Measurements from ENCODE around the gene CEP128.

The CEP128 gene

GRCh38 chr14:80771201-80771600 lies 170.3 kb downstream of the CEP128 start:
- no peak for DNase-seq (ENCODE audit: extremely low read depth, low read depth)
- no peak overlapping the region for H3K4me3 ChIP-seq (replicated peaks; ENCODE audit: low read depth, low read length)
- TF ChIP-seq, protein P1, sequence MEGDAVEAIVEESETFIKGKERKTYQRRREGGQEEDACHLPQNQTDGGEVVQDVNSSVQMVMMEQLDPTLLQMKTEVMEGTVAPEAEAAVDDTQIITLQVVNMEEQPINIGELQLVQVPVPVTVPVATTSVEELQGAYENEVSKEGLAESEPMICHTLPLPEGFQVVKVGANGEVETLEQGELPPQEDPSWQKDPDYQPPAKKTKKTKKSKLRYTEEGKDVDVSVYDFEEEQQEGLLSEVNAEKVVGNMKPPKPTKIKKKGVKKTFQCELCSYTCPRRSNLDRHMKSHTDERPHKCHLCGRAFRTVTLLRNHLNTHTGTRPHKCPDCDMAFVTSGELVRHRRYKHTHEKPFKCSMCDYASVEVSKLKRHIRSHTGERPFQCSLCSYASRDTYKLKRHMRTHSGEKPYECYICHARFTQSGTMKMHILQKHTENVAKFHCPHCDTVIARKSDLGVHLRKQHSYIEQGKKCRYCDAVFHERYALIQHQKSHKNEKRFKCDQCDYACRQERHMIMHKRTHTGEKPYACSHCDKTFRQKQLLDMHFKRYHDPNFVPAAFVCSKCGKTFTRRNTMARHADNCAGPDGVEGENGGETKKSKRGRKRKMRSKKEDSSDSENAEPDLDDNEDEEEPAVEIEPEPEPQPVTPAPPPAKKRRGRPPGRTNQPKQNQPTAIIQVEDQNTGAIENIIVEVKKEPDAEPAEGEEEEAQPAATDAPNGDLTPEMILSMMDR (IDR thresholded peaks at IDR 0.05; ENCODE audit: low read depth, low read length, missing control alignments): no peak

GRCh38 chr14:80770114-80770908 lies 171.2 kb downstream of the CEP128 start:
- peak; percentile 37 for DNase-seq (ENCODE audit: extremely low read depth, low read depth)
- H3K4me3 ChIP-seq (replicated peaks; ENCODE audit: low read depth, low read length): no peak overlapping the region
- TF ChIP-seq, protein P1 (IDR thresholded peaks at IDR 0.05; ENCODE audit: low read depth, low read length, missing control alignments): no peak

- TF ChIP-seq, protein P1 (IDR thresholded peaks at IDR 0.05; ENCODE audit: low read depth, low read length, missing control alignments): no peak
- no peak for DNase-seq (ENCODE audit: extremely low read depth, low read depth)
- H3K4me3 ChIP-seq (replicated peaks; ENCODE audit: low read depth, low read length): no peak overlapping the region
Observed at GRCh38 chr14:80768646-80769045, 172.9 kb downstream of the CEP128 start.

- no peak for DNase-seq (ENCODE audit: extremely low read depth, low read depth)
- no peak overlapping the region for H3K4me3 ChIP-seq (replicated peaks; ENCODE audit: low read depth, low read length)
- TF ChIP-seq, protein P1 (IDR thresholded peaks at IDR 0.05; ENCODE audit: low read depth, low read length, missing control alignments): no peak
Observed at GRCh38 chr14:80764921-80765507, 176.5 kb downstream of the CEP128 start.

- DNase-seq (ENCODE audit: extremely low read depth, low read depth): no peak
- TF ChIP-seq, protein P1 (IDR thresholded peaks at IDR 0.05; ENCODE audit: low read depth, low read length, missing control alignments): no peak
- no peak overlapping the region for H3K4me3 ChIP-seq (replicated peaks; ENCODE audit: low read depth, low read length)
Observed at GRCh38 chr14:80764496-80764895, 177.0 kb downstream of the CEP128 start.

GRCh38 chr14:80762641-80763228 lies 178.8 kb downstream of the CEP128 start:
- no peak for DNase-seq (ENCODE audit: extremely low read depth, low read depth)
- TF ChIP-seq, protein P1 (IDR thresholded peaks at IDR 0.05; ENCODE audit: low read depth, low read length, missing control alignments): no peak
- no peak overlapping the region for H3K4me3 ChIP-seq (replicated peaks; ENCODE audit: low read depth, low read length)

Data from HFF-Myc (cell line).